SK-N-MC (cell line): ENCODE results near the gene ERC2.

Source experiments
- EZH2 ChIP-seq: fragments of 200-600 bp; sonication (generic); IDR thresholded peaks from one replicate; pipeline ENCODE4 v1.6.1; 2017; ENCODE audit warnings: antibody characterized with exemption
- POLR2AphosphoS5 ChIP-seq: IDR thresholded peaks from 2 replicates; pipeline ENCODE4 v1.6.1; 2012; ENCODE audit warnings: mild to moderate bottlenecking, low read depth, low read length, borderline replicate concordance

GRCh38 chr3:55597641-55598040 lies 870.6 kb downstream of the ERC2 start:
- no peak for TF ChIP-seq EZH2
- no peak for TF ChIP-seq POLR2AphosphoS5
